ENCODE results near the gene PLXNB3.

Gene PLXNB3

GRCh38 chrX:153762626-153763173, 1.3 kb upstream of the PLXNB3 start:
- no peak for DNase-seq

GRCh38 chrX:153763298-153763932, 634 bp upstream of the PLXNB3 start:
- DNase-seq, result no peak

- no peak for DNase-seq
These were observed 713 bp downstream of the PLXNB3 start for GRCh38 chrX:153764786-153765137.

GRCh38 chrX:153765138-153766079, 1.4 kb downstream of the PLXNB3 start:
- DNase-seq, result no peak

GRCh38 chrX:153766098-153766817, 2.2 kb downstream of the PLXNB3 start:
- DNase-seq, result no peak

GRCh38 chrX:153766871-153767673, 3.0 kb downstream of the PLXNB3 start:
- no peak for DNase-seq

- DNase-seq, result no peak
These were observed 3.6 kb downstream of the PLXNB3 start for GRCh38 chrX:153767674-153768055.

- no peak for DNase-seq
These were observed 4.5 kb downstream of the PLXNB3 start for GRCh38 chrX:153768311-153769157.

- DNase-seq, result no peak
These were observed 5.3 kb downstream of the PLXNB3 start for GRCh38 chrX:153769158-153769864.

GRCh38 chrX:153769865-153770600, 6.0 kb downstream of the PLXNB3 start:
- no peak for DNase-seq

- no peak for DNase-seq
These were observed 6.8 kb downstream of the PLXNB3 start for GRCh38 chrX:153770601-153771414.

GRCh38 chrX:153771415-153772315, 7.6 kb downstream of the PLXNB3 start:
- DNase-seq, result no peak

GRCh38 chrX:153772316-153773217, 8.5 kb downstream of the PLXNB3 start:
- DNase-seq, result no peak

GRCh38 chrX:153773218-153773611, 9.2 kb downstream of the PLXNB3 start:
- DNase-seq, result no peak

- no peak for DNase-seq
These were observed 9.9 kb downstream of the PLXNB3 start for GRCh38 chrX:153773741-153774575.
